Measurements from ENCODE around the gene RPL14.

RPL14 gene

GRCh38 chr3:40461161-40461560 is 4.0 kb downstream of the RPL14 start:
- in situ Hi-C loops (cut with HindIII; ENCODE audit: low sequenced_read_pairs) = loop anchor here (5.0 kb wide), 1 partner anchor 36 kb away; no protein-coding TSS in a partner anchor

- in situ Hi-C loops (cut with HindIII; ENCODE audit: low sequenced_read_pairs) = loop anchor here (5.0 kb wide), 1 partner anchor 34 kb away; no protein-coding TSS in a partner anchor
Measured at GRCh38 chr3:40462838-40463237, 5.7 kb downstream of the RPL14 start.

GRCh38 chr3:40463579-40463978 is 6.4 kb downstream of the RPL14 start:
- in situ Hi-C loops (cut with HindIII; ENCODE audit: low sequenced_read_pairs) = loop anchor here (5.0 kb wide), 1 partner anchor 34 kb away; no protein-coding TSS in a partner anchor

GRCh38 chr3:40464339-40465110 is 7.4 kb downstream of the RPL14 start:
- in situ Hi-C loops (cut with HindIII; ENCODE audit: low sequenced_read_pairs) = loop anchor here (5.0 kb wide), 1 partner anchor 33 kb away; no protein-coding TSS in a partner anchor

GRCh38 chr3:40465111-40465407 is 7.9 kb downstream of the RPL14 start:
- in situ Hi-C loops (cut with HindIII; ENCODE audit: low sequenced_read_pairs) = no loop called here

GRCh38 chr3:40465456-40465855 is 8.3 kb downstream of the RPL14 start:
- in situ Hi-C loops (cut with HindIII; ENCODE audit: low sequenced_read_pairs) = no loop called here

- in situ Hi-C loops (cut with HindIII; ENCODE audit: low sequenced_read_pairs) = no loop called here
Measured at GRCh38 chr3:40468018-40468417, 10.9 kb downstream of the RPL14 start.

- in situ Hi-C loops (cut with HindIII; ENCODE audit: low sequenced_read_pairs) = no loop called here
Measured at GRCh38 chr3:40470701-40471100, 13.6 kb downstream of the RPL14 start.

GRCh38 chr3:40476478-40477470 is 19.6 kb downstream of the RPL14 start, which contains the start of gene ZNF619:
ZNF619 (plus strand) TSS chr3:40477122; CDS start chr3:40477980, 858 bp downstream.
- in situ Hi-C loops (cut with HindIII; ENCODE audit: low sequenced_read_pairs) = no loop called here

GRCh38 chr3:40477666-40478065 is 20.5 kb downstream of the RPL14 start:
- in situ Hi-C loops (cut with HindIII; ENCODE audit: low sequenced_read_pairs) = no loop called here

GRCh38 chr3:40487172-40487571 is 30.0 kb downstream of the RPL14 start:
- in situ Hi-C loops (cut with HindIII; ENCODE audit: low sequenced_read_pairs) = no loop called here

- in situ Hi-C loops (cut with HindIII; ENCODE audit: low sequenced_read_pairs) = no loop called here
Measured at GRCh38 chr3:40490916-40491315, 33.8 kb downstream of the RPL14 start.

- in situ Hi-C loops (cut with HindIII; ENCODE audit: low sequenced_read_pairs) = loop anchor here (5.0 kb wide), 1 partner anchor 32 kb away; no protein-coding TSS in a partner anchor
Measured at GRCh38 chr3:40494698-40495097, 37.6 kb downstream of the RPL14 start.

- in situ Hi-C loops (cut with HindIII; ENCODE audit: low sequenced_read_pairs) = loop anchor here (5.0 kb wide), 1 partner anchor 35 kb away; no protein-coding TSS in a partner anchor
Measured at GRCh38 chr3:40497288-40497687, 40.1 kb downstream of the RPL14 start.

- in situ Hi-C loops (cut with HindIII; ENCODE audit: low sequenced_read_pairs) = loop anchor here (5.0 kb wide), 1 partner anchor 38 kb away; no protein-coding TSS in a partner anchor
Measured at GRCh38 chr3:40499952-40500351, 42.8 kb downstream of the RPL14 start.

- in situ Hi-C loops (cut with HindIII; ENCODE audit: low sequenced_read_pairs) = no loop called here
Measured at GRCh38 chr3:40502034-40502433, 44.9 kb downstream of the RPL14 start.

GRCh38 chr3:40504636-40505430 is 47.7 kb downstream of the RPL14 start:
- in situ Hi-C loops (cut with HindIII; ENCODE audit: low sequenced_read_pairs) = no loop called here

- in situ Hi-C loops (cut with HindIII; ENCODE audit: low sequenced_read_pairs) = no loop called here
Measured at GRCh38 chr3:40505599-40506462, 48.7 kb downstream of the RPL14 start, which contains the start of gene ZNF620. ZNF620 (plus strand) TSS chr3:40506039; CDS start chr3:40506353, 314 bp downstream.

GRCh38 chr3:40511031-40511718 is 54.0 kb downstream of the RPL14 start:
- in situ Hi-C loops (cut with HindIII; ENCODE audit: low sequenced_read_pairs) = no loop called here

All from endothelial cell of hepatic sinusoid (primary cell).